H9 (cell line): Measurements from ENCODE around the gene MGST2. TPM values are rescaled to one million over a fixed set of nuclear protein-coding genes. Genes with fewer than 3 reads are reported as not detected.

ENCODE experiments used
- DNase-seq: peaks from one replicate; pipeline ENCODE4 v3.0.0-alpha.2; 2017
- H2AFZ ChIP-seq: one replicate; pipeline ENCODE4 v1.6.1; 2013; ENCODE audit warnings: mild to moderate bottlenecking, low read length, control low read depth, moderate library complexity
- H2AK5ac ChIP-seq: 2 replicates; pipeline ENCODE4 v1.6.1; 2013; ENCODE audit warnings: low read length, control low read depth, mixed read lengths; ENCODE audit not compliant: insufficient read length
- H2BK120ac ChIP-seq: one replicate; pipeline ENCODE4 v1.6.1; 2013; ENCODE audit warnings: low read depth, mild to moderate bottlenecking, low read length, control low read depth, inconsistent platforms; ENCODE audit not compliant: poor library complexity, severe bottlenecking
- H2BK12ac ChIP-seq: 2 replicates; pipeline ENCODE4 v1.6.1; 2013; ENCODE audit warnings: low read length, control low read depth, mixed read lengths, low read depth; ENCODE audit not compliant: insufficient read length
- H2BK15ac ChIP-seq: 2 replicates; pipeline ENCODE4 v1.6.1; 2013; ENCODE audit warnings: low read depth, low read length, control low read depth
- H2BK20ac ChIP-seq: one replicate; pipeline ENCODE4 v1.6.1; 2013; ENCODE audit warnings: low read depth, mild to moderate bottlenecking, low read length, control low read depth, inconsistent platforms; ENCODE audit not compliant: poor library complexity, severe bottlenecking
- H2BK5ac ChIP-seq: 2 replicates; pipeline ENCODE4 v1.6.1; 2013; ENCODE audit warnings: low read length, control low read depth, mixed read lengths; ENCODE audit not compliant: insufficient read length
- H3K14ac ChIP-seq: 2 replicates; pipeline ENCODE4 v1.6.1; 2013; ENCODE audit warnings: low read length, control low read depth; ENCODE audit not compliant: insufficient read depth
- H3K18ac ChIP-seq: 2 replicates; pipeline ENCODE4 v1.6.1; 2013; ENCODE audit warnings: low read depth, mild to moderate bottlenecking, mixed read lengths, low read length, control low read depth; ENCODE audit not compliant: insufficient read length
- H3K23ac ChIP-seq: 2 replicates; pipeline ENCODE4 v1.6.1; 2013; ENCODE audit warnings: low read length, control low read depth, mixed read lengths, low read depth; ENCODE audit not compliant: insufficient read length
- H3K23me2 ChIP-seq: 2 replicates; pipeline ENCODE4 v1.6.1; 2013; ENCODE audit warnings: low read depth, mild to moderate bottlenecking, mixed read lengths, low read length, control low read depth; ENCODE audit not compliant: insufficient read length, poor library complexity, severe bottlenecking
- H3K27ac ChIP-seq: 2 replicates; pipeline ENCODE4 v1.5.1; 2013; ENCODE audit warnings: low read length, control low read depth, mixed read lengths, low read depth; ENCODE audit not compliant: insufficient read length
- H3K27me3 ChIP-seq: 2 replicates; pipeline ENCODE4 v1.6.1; 2013; ENCODE audit warnings: low read length, control low read depth, inconsistent platforms; ENCODE audit not compliant: insufficient read depth
- H3K4ac ChIP-seq: 2 replicates; pipeline ENCODE4 v1.6.1; 2013; ENCODE audit warnings: low read depth, mild to moderate bottlenecking, control low read depth, inconsistent platforms, low read length, moderate library complexity
- H3K4me1 ChIP-seq: 2 replicates; pipeline ENCODE4 v1.6.1; 2013; ENCODE audit warnings: low read length, control low read depth, inconsistent platforms; ENCODE audit not compliant: insufficient read depth
- H3K4me2 ChIP-seq: 2 replicates; pipeline ENCODE4 v1.6.1; 2013; ENCODE audit warnings: low read length, control low read depth, mixed read lengths; ENCODE audit not compliant: insufficient read length, insufficient read depth
- H3K56ac ChIP-seq: 2 replicates; pipeline ENCODE4 v1.6.1; 2013; ENCODE audit warnings: low read depth, mild to moderate bottlenecking, mixed read lengths, low read length, control low read depth; ENCODE audit not compliant: insufficient read length
- H3K79me1 ChIP-seq: 2 replicates; pipeline ENCODE4 v1.6.1; 2013; ENCODE audit warnings: low read depth, mild to moderate bottlenecking, moderate library complexity, low read length, control low read depth, inconsistent platforms; ENCODE audit not compliant: insufficient read depth, poor library complexity, severe bottlenecking
- H3K79me2 ChIP-seq: 2 replicates; pipeline ENCODE4 v1.6.1; 2013; ENCODE audit warnings: low read length, control low read depth, inconsistent platforms; ENCODE audit not compliant: insufficient read depth
- H3K9ac ChIP-seq: 2 replicates; pipeline ENCODE4 v1.6.1; 2013; ENCODE audit warnings: low read length, control low read depth, mixed read lengths; ENCODE audit not compliant: insufficient read length; ENCODE audit errors: extremely low read depth
- H3K9me3 ChIP-seq: one replicate; pipeline ENCODE4 v1.6.1; 2013; ENCODE audit warnings: low read depth, low read length, inconsistent platforms; ENCODE audit not compliant: control insufficient read depth
- H3T11ph ChIP-seq: one replicate; pipeline ENCODE4 v1.6.1; 2013; ENCODE audit warnings: mild to moderate bottlenecking, low read length, control low read depth, inconsistent platforms
- H4K20me1 ChIP-seq: one replicate; pipeline ENCODE4 v1.6.1; 2013; ENCODE audit not compliant: control insufficient read depth, insufficient read length, insufficient read depth
- H4K5ac ChIP-seq: 2 replicates; pipeline ENCODE4 v1.6.1; 2013; ENCODE audit warnings: low read depth, mild to moderate bottlenecking, mixed read lengths, low read length, control low read depth; ENCODE audit not compliant: insufficient read length
- H4K8ac ChIP-seq: replicated peaks from 2 replicates; pipeline ENCODE4 v1.6.1; 2013; ENCODE audit warnings: low read length, control low read depth, mixed read lengths, low read depth; ENCODE audit not compliant: insufficient read length
- H4K91ac ChIP-seq: 2 replicates; pipeline ENCODE4 v1.6.1; 2013; ENCODE audit warnings: low read depth, mild to moderate bottlenecking, moderate library complexity, mixed read lengths, low read length, control low read depth; ENCODE audit not compliant: insufficient read length
- H3K27ac Mint-ChIP-seq, 3 experiments: 2 replicates in 2 of 3; 3 replicates in 1 of 3; pipeline ENCODE4 v1.8.0; 2020 to 2021; ENCODE audit warnings: mixed read lengths in 3 of 3, mild to moderate bottlenecking in 1 of 3, moderate library complexity in 1 of 3
- H3K27me3 Mint-ChIP-seq: 2 replicates; pipeline ENCODE4 v1.8.0; 2021; ENCODE audit warnings: low read depth, mild to moderate bottlenecking, moderate library complexity, mixed read lengths
- H3K36me3 Mint-ChIP-seq, 3 experiments: 2 replicates in 2 of 3; 3 replicates in 1 of 3; pipeline ENCODE4 v1.8.0; 2020 to 2021; ENCODE audit warnings: low read depth in 3 of 3, mixed read lengths in 3 of 3; ENCODE audit not compliant: insufficient read depth in 1 of 3
- H3K4me1 Mint-ChIP-seq, 2 experiments: 2 replicates each; pipeline ENCODE4 v1.8.0; 2020; ENCODE audit warnings: mixed read lengths in 2 of 2
- H3K4me3 Mint-ChIP-seq, 2 experiments: 2 replicates in 1 of 2; 3 replicates in 1 of 2; pipeline ENCODE4 v1.8.0; 2020 to 2021; ENCODE audit warnings: mild to moderate bottlenecking in 2 of 2, mixed read lengths in 2 of 2, moderate library complexity in 1 of 2
- H3K9me3 Mint-ChIP-seq, 2 experiments: 2 replicates in 1 of 2; 3 replicates in 1 of 2; pipeline ENCODE4 v1.8.0; 2020; ENCODE audit warnings: mild to moderate bottlenecking in 2 of 2, mixed read lengths in 2 of 2, moderate library complexity in 1 of 2
- WGBS: extraction: QIAGEN DNeasy Blood & Tissue Kit; methylation state at CpG from one replicate; pipeline ENCODE4 v1.1.7; 2013; ENCODE audit warnings: missing lambda C conversion rate, low lambda C conversion rate, mixed read lengths; ENCODE audit not compliant: insufficient read length; ENCODE audit errors: extremely low coverage; 5-methylcytosine and 5-hydroxymethylcytosine counted together
- total RNA-seq: library from RNA; stranded (reverse); gene quantifications from 2 replicates; pipeline ENCODE4 v1.2.1, GENCODE V29; 2021
- TF ChIP-seq, protein P1 (sequence below): fragments of 200-600 bp; sonication (generic); conservative IDR thresholded peaks from 3 replicates; pipeline ENCODE4 v1.8.0; 2021; ENCODE audit warnings: antibody characterized with exemption, mild to moderate bottlenecking

MGST2 gene
- total RNA-seq, 1 experiment from 2014 or later: 6.4 TPM

DNA sequence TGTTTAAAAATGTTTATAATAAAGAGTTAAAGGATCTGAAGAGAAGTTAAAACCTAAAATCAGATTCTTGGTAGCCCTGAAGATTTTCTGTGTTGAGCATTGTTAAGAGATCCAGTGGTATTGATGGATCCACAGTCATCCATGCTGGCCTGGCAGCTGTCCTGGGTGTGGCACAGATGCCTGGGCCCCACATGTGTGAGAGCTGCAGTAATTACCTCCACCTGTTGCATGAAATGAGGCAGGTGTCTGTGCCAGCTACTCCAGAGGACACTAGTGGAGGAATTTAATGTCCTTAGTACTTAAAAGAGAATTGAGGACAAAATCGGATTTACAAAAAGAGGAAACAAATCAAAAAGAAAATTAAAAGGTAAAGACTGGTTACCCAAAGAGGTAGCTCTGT is 44.0 kb downstream of the MGST2 start:
- H2BK15ac ChIP-seq: no peak overlapping the region
- no peak overlapping the region for H2BK120ac ChIP-seq
- H3K56ac ChIP-seq: no peak overlapping the region
- H3K79me2 ChIP-seq: no peaks in the 10 kb centered on the region
- H4K5ac ChIP-seq: no peak overlapping the region
- H3K4me2 ChIP-seq: no peak overlapping the region
- WGBS: no CpG with 5 or more reads among the region's 1 CpG
- TF ChIP-seq, protein P1, sequence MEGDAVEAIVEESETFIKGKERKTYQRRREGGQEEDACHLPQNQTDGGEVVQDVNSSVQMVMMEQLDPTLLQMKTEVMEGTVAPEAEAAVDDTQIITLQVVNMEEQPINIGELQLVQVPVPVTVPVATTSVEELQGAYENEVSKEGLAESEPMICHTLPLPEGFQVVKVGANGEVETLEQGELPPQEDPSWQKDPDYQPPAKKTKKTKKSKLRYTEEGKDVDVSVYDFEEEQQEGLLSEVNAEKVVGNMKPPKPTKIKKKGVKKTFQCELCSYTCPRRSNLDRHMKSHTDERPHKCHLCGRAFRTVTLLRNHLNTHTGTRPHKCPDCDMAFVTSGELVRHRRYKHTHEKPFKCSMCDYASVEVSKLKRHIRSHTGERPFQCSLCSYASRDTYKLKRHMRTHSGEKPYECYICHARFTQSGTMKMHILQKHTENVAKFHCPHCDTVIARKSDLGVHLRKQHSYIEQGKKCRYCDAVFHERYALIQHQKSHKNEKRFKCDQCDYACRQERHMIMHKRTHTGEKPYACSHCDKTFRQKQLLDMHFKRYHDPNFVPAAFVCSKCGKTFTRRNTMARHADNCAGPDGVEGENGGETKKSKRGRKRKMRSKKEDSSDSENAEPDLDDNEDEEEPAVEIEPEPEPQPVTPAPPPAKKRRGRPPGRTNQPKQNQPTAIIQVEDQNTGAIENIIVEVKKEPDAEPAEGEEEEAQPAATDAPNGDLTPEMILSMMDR: no peak
- no peak overlapping the region for H3T11ph ChIP-seq
- H4K20me1 ChIP-seq: no peaks in the 10 kb centered on the region
- Mint-ChIP-seq H3K36me3 (peaks cover 1 to 13% (median 2%) of the 10 kb centered on the region in 3 experiments; a peak in 4 of 7 replicates), H3K9me3 (peaks cover 5 to 7% of the 10 kb centered on the region in 2 experiments; a peak in 4 of 5 replicates), H3K27ac (no peak overlapping the region), H3K27me3 (peaks cover 45% of the 10 kb centered on the region), H3K4me1 (peaks cover 5 to 8% of the 10 kb centered on the region in 2 experiments; a peak in 1 of 4 replicates), H3K4me3 (no peak overlapping the region)
- no peak overlapping the region for H4K91ac ChIP-seq
- peaks cover 7% of the 10 kb centered on the region; the same call in 1 of the 2 replicates for H3K27me3 ChIP-seq
- H3K9ac ChIP-seq: no peak overlapping the region
- H2AFZ ChIP-seq: no peak overlapping the region
- no peaks in the 10 kb centered on the region for H3K9me3 ChIP-seq
- no peak for DNase-seq
- no peak overlapping the region for H3K14ac ChIP-seq
- H3K23ac ChIP-seq: no peak overlapping the region
- no peak overlapping the region for H4K8ac ChIP-seq
- no peak overlapping the region for H2BK5ac ChIP-seq
- H2BK12ac ChIP-seq: no peak overlapping the region
- no peaks in the 10 kb centered on the region for H3K4me1 ChIP-seq
- no peak overlapping the region for H2BK20ac ChIP-seq
- H3K18ac ChIP-seq: no peak overlapping the region
- H3K4ac ChIP-seq: no peak overlapping the region
- H2AK5ac ChIP-seq: no peak overlapping the region
- no peaks in the 10 kb centered on the region for H3K23me2 ChIP-seq
- no peak overlapping the region for H3K27ac ChIP-seq
- H3K79me1 ChIP-seq: no peaks in the 10 kb centered on the region
